ENCODE data around the gene RNU7-1. TPM values are rescaled to one million over a fixed set of nuclear protein-coding genes. Genes with fewer than 3 reads are reported as not detected.

The RNU7-1 gene
- total and polyA plus RNA-seq, 3 donors from 2014 or later, result not detected

DNA sequence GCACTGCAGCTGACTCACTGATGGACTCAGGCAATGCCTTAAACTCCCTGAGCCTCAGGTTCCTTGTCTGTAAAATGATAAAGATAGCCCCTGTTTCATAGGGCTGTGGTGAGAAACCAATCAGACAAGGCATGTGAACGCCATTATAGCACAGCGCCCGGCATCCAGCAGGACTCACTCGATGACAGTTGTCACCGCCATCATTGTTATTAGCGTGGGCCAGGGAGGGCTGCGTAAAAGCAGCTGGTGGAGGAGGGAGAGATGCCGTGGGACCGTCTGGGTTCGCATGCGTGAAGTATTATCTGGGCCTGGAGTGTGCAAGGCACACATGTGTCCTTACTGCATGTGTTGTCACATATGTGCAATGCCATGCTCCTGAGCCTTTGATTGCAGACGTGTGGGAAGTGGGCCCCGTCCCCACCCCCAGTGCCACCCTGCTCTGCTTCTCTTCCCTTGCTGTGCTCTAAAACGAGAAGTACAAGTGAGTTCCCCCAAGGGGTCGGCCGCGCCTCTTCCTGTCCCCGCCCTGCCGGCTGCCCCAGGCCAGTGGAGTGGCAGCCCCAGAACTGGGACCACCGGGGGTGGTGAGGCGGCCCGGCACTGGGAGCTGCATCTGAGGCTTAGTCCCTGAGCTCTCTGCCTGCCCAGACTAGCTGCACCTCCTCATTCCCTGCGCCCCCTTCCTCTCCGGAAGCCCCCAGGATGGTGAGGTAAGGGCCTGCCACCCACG lies 7.4 kb downstream of the RNU7-1 start, which contains the start of gene PTPN6:
TSS of gene PTPN6 (plus strand) at position 546 of the 730 bp plus-strand sequence. CDS start at position 703, 157 bp downstream.
- Histone ChIP-seq H3K27me3 (no peaks in the 10 kb centered on the region), H3K9me3 (no peaks in the 10 kb centered on the region), H3K27ac (no peak within 1 kb of the TSS), H3K4me1 (peaks cover 25% of the 10 kb centered on the region), H3K4me3 (peak within 1 kb of the TSS in 1 of 2 donors; percentile 13), H3K36me3 (ENCODE audit: low read depth, missing control alignments) (no peaks in the 10 kb centered on the region)
- WGBS, 2 donors, result 79 to 96% methylated on average over 15 to 25 of the region's 25 CpGs
- intact Hi-C loops (cut with DNase I; ENCODE audit: low total_unique reads), result no loop called here
- TF ChIP-seq POLR2A (IDR thresholded peaks at IDR 0.05), result no peak
- TF ChIP-seq, protein P1, sequence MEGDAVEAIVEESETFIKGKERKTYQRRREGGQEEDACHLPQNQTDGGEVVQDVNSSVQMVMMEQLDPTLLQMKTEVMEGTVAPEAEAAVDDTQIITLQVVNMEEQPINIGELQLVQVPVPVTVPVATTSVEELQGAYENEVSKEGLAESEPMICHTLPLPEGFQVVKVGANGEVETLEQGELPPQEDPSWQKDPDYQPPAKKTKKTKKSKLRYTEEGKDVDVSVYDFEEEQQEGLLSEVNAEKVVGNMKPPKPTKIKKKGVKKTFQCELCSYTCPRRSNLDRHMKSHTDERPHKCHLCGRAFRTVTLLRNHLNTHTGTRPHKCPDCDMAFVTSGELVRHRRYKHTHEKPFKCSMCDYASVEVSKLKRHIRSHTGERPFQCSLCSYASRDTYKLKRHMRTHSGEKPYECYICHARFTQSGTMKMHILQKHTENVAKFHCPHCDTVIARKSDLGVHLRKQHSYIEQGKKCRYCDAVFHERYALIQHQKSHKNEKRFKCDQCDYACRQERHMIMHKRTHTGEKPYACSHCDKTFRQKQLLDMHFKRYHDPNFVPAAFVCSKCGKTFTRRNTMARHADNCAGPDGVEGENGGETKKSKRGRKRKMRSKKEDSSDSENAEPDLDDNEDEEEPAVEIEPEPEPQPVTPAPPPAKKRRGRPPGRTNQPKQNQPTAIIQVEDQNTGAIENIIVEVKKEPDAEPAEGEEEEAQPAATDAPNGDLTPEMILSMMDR (IDR thresholded peaks at IDR 0.05), result no peak
- no peak for DNase-seq

GRCh38 chr12:6951551-6952120 lies 8.0 kb downstream of the RNU7-1 start:
- Histone ChIP-seq H3K27ac (no peak overlapping the region), H3K36me3 (ENCODE audit: low read depth, missing control alignments) (no peaks in the 10 kb centered on the region), H3K4me1 (peaks cover 21% of the 10 kb centered on the region), H3K4me3 (peak overlapping the region in 1 of 2 donors; percentile 13), H3K27me3 (no peaks in the 10 kb centered on the region), H3K9me3 (no peaks in the 10 kb centered on the region)
- TF ChIP-seq, protein P1 (IDR thresholded peaks at IDR 0.05), result no peak
- TF ChIP-seq POLR2A (IDR thresholded peaks at IDR 0.05), result no peak
- intact Hi-C loops (cut with DNase I; ENCODE audit: low total_unique reads), result no loop called here
- no peak for DNase-seq
- WGBS, 2 donors, result 88 to 90% methylated on average over 11 to 20 of the region's 20 CpGs

- TF ChIP-seq, protein P1 (IDR thresholded peaks at IDR 0.05), result no peak
- TF ChIP-seq POLR2A (IDR thresholded peaks at IDR 0.05), result no peak
- Histone ChIP-seq H3K9me3 (no peaks in the 10 kb centered on the region), H3K27me3 (no peaks in the 10 kb centered on the region), H3K4me1 (peaks cover 20% of the 10 kb centered on the region), H3K36me3 (ENCODE audit: low read depth, missing control alignments) (no peaks in the 10 kb centered on the region), H3K27ac (no peak overlapping the region), H3K4me3 (peak overlapping the region in 1 of 2 donors; percentile 13)
- DNase-seq, result no peak
- WGBS, 2 donors, result 78 to 81% methylated on average over 16 to 22 of the region's 22 CpGs
- intact Hi-C loops (cut with DNase I; ENCODE audit: low total_unique reads), result no loop called here
These were observed 8.7 kb downstream of the RNU7-1 start for GRCh38 chr12:6952121-6952862.

- intact Hi-C loops (cut with DNase I; ENCODE audit: low total_unique reads), result no loop called here
- Histone ChIP-seq H3K9me3 (no peaks in the 10 kb centered on the region), H3K4me1 (peaks cover 20% of the 10 kb centered on the region), H3K4me3 (no peak overlapping the region), H3K36me3 (ENCODE audit: low read depth, missing control alignments) (no peaks in the 10 kb centered on the region), H3K27me3 (no peaks in the 10 kb centered on the region), H3K27ac (peak overlapping the region; percentile 44 to 72)
- no peak for DNase-seq
- 80 to 88% methylated on average over 15 of the region's 15 CpGs for WGBS, 2 donors
- TF ChIP-seq, protein P1 (IDR thresholded peaks at IDR 0.05), result no peak
- no peak for TF ChIP-seq POLR2A (IDR thresholded peaks at IDR 0.05)
These were observed 9.3 kb downstream of the RNU7-1 start for GRCh38 chr12:6952863-6953441.
